Measurements from ENCODE around the gene ELMO1.
A peak's percentile ranks its signal among the peaks of the same experiment; 100 is the strongest.

GRCh38 chr7:37342688-37343471 lies 105.8 kb downstream of the ELMO1 start:
- TF ChIP-seq, protein P1, sequence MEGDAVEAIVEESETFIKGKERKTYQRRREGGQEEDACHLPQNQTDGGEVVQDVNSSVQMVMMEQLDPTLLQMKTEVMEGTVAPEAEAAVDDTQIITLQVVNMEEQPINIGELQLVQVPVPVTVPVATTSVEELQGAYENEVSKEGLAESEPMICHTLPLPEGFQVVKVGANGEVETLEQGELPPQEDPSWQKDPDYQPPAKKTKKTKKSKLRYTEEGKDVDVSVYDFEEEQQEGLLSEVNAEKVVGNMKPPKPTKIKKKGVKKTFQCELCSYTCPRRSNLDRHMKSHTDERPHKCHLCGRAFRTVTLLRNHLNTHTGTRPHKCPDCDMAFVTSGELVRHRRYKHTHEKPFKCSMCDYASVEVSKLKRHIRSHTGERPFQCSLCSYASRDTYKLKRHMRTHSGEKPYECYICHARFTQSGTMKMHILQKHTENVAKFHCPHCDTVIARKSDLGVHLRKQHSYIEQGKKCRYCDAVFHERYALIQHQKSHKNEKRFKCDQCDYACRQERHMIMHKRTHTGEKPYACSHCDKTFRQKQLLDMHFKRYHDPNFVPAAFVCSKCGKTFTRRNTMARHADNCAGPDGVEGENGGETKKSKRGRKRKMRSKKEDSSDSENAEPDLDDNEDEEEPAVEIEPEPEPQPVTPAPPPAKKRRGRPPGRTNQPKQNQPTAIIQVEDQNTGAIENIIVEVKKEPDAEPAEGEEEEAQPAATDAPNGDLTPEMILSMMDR (IDR thresholded peaks at IDR 0.05) = peak in 3 of 6 experiments; percentile 13 to 35 (median 32)
- TF ChIP-seq POLR2A (IDR thresholded peaks at IDR 0.05) (peak in 1 of 4 donors; percentile 32), EP300 (IDR thresholded peaks at IDR 0.05) (peak in 1 of 4 donors; percentile 34)
